Measurements from ENCODE around the gene NR4A3.

DNA sequence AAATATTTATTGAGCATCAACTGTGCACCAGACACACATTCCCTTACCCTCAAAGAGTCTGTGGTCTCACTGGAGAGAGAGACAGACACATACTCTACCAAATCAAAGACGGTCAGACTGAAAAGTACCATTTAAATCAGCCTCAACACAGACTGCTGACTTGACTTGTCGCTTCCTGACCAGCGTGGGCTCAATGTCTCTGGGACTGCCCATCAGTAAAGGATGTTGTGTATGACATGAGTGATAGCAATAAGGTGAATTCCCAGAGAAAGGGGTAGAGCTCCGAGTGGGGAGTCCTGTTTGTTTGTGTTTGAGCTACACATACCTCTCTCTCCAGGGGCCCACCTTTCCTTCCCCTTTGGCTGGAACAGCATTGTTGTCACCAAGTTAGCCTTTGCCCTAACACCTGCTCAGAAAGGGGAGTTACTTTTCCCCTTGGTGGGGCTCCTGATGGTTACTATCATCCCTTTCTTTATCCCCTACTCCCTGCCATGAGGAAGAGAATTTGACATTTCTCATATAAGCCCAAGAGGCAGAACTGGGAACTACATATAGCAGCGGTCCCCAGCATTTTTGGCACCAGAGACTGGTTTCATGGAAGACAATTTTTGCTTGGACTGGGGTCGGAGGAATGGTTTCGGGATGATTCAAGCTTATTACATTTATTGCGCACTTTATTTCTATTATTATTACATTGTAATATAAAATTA is 33.9 kb downstream of the NR4A3 start:
- TF ChIP-seq CTCF (conservative IDR thresholded peaks at IDR 0.05; ENCODE audit: low read length) (peak; percentile 37), EZH2phosphoT487 (IDR thresholded peaks at IDR 0.05; ENCODE audit: borderline replicate concordance) (no peak)

Measured in Loucy (cell line).